WTC11 (cell line): ENCODE results near the gene FAM53C. TPM values are rescaled to one million over a fixed set of nuclear protein-coding genes. Genes with fewer than 3 reads are reported as not detected.

Experiments used
- ATAC-seq: fragments of 200-7000 bp; cut with Tn5 transposase; 2 replicates; pipeline ENCODE4 v1.10.0; 2021; ENCODE audit warnings: mild to moderate bottlenecking, moderate library complexity
- CTCF ChIA-PET: fragments of 300-600 bp; sonication (Branson Sonifier 250); formaldehyde crosslinking; loops from one replicate; lab custom pipeline; 2021; ENCODE audit warnings: antibody characterized with exemption; lab: Charles Lee
- POLR2A ChIA-PET: fragments of 350-600 bp; sonication (Branson Sonifier 250); formaldehyde crosslinking; loops from one replicate; lab custom pipeline; 2021; ENCODE audit warnings: antibody characterized with exemption; lab: Charles Lee
- DNase-seq: peaks from one replicate; pipeline ENCODE4 v3.0.0; 2021; ENCODE audit warnings: low spot score
- H3K27ac Mint-ChIP-seq: 2 replicates; pipeline ENCODE4 v1.8.0; 2021; ENCODE audit warnings: mixed read lengths
- H3K27me3 Mint-ChIP-seq: 2 replicates; pipeline ENCODE4 v1.8.0; 2021; ENCODE audit warnings: low read depth, mild to moderate bottlenecking, moderate library complexity, mixed read lengths
- H3K36me3 Mint-ChIP-seq: 2 replicates; pipeline ENCODE4 v1.8.0; 2021; ENCODE audit warnings: mixed read lengths
- H3K4me1 Mint-ChIP-seq: 2 replicates; pipeline ENCODE4 v1.8.0; 2022; ENCODE audit warnings: mixed read lengths
- H3K4me3 Mint-ChIP-seq: 2 replicates; pipeline ENCODE4 v1.8.0; 2021; ENCODE audit warnings: mild to moderate bottlenecking, moderate library complexity, mixed read lengths
- H3K9me3 Mint-ChIP-seq: 2 replicates; pipeline ENCODE4 v1.8.0; 2021; ENCODE audit warnings: mixed read lengths
- ELF4 ChIP-seq: sonication (generic); formaldehyde crosslinking; IDR thresholded peaks from 2 replicates; pipeline ENCODE4 v1.8.1; 2022; ENCODE audit warnings: low read depth, mild to moderate bottlenecking, moderate library complexity, missing genetic modification reagents
- FOXJ3 ChIP-seq: sonication (generic); formaldehyde crosslinking; IDR thresholded peaks from 2 replicates; pipeline ENCODE4 v1.9.0; 2021; ENCODE audit warnings: missing genetic modification reagents, mild to moderate bottlenecking, borderline replicate concordance
- FOXP1 ChIP-seq: sonication (generic); formaldehyde crosslinking; IDR thresholded peaks from 2 replicates; pipeline ENCODE4 v1.8.0; 2022; ENCODE audit warnings: missing genetic modification reagents, mild to moderate bottlenecking, moderate library complexity, borderline replicate concordance
- GTF2I ChIP-seq: fragments of 250-450 bp; sonication (Bioruptor Pico); conservative IDR thresholded peaks from 2 replicates; pipeline ENCODE4 v1.4.0; 2021; ENCODE audit warnings: mild to moderate bottlenecking
- JAZF1 ChIP-seq: fragments of 250-450 bp; sonication (Bioruptor Pico); IDR thresholded peaks from 2 replicates; pipeline ENCODE4 v1.9.0; 2021; ENCODE audit warnings: moderate library complexity, mild to moderate bottlenecking, inconsistent platforms
- JUN ChIP-seq: sonication (generic); formaldehyde crosslinking; IDR thresholded peaks from 2 replicates; pipeline ENCODE4 v1.8.0; 2023; ENCODE audit warnings: mild to moderate bottlenecking, missing genetic modification reagents
- MYBL2 ChIP-seq: sonication (generic); formaldehyde crosslinking; IDR thresholded peaks from 2 replicates; pipeline ENCODE4 v1.8.1; 2023; ENCODE audit warnings: mild to moderate bottlenecking, moderate library complexity, missing genetic modification reagents
- NFE2L1 ChIP-seq: sonication (generic); formaldehyde crosslinking; IDR thresholded peaks from 2 replicates; pipeline ENCODE4 v1.8.1; 2023; ENCODE audit warnings: missing genetic modification reagents
- NFYB ChIP-seq: sonication (generic); formaldehyde crosslinking; conservative IDR thresholded peaks from 2 replicates; pipeline ENCODE4 v1.8.0; 2022; ENCODE audit warnings: low read depth, missing genetic modification reagents
- RELA ChIP-seq: sonication (generic); formaldehyde crosslinking; IDR thresholded peaks from 2 replicates; pipeline ENCODE4 v1.8.1; 2022; ENCODE audit warnings: missing genetic modification reagents, mild to moderate bottlenecking, borderline replicate concordance
- RORB ChIP-seq: fragments of 250-450 bp; sonication (Bioruptor Pico); IDR thresholded peaks from 2 replicates; pipeline ENCODE4 v1.9.0; 2021; ENCODE audit warnings: mild to moderate bottlenecking
- TP53 ChIP-seq: sonication (generic); formaldehyde crosslinking; IDR thresholded peaks from 2 replicates; pipeline ENCODE4 v1.8.1; 2023; ENCODE audit warnings: mild to moderate bottlenecking, missing genetic modification reagents
- ZBTB21 ChIP-seq: sonication (generic); formaldehyde crosslinking; IDR thresholded peaks from 2 replicates; pipeline ENCODE4 v1.8.1; 2023; ENCODE audit warnings: mild to moderate bottlenecking, missing genetic modification reagents, borderline replicate concordance
- ZNF121 ChIP-seq: sonication (generic); formaldehyde crosslinking; IDR thresholded peaks from 2 replicates; pipeline ENCODE4 v1.8.0; 2023; ENCODE audit warnings: missing genetic modification reagents
- ZNF219 ChIP-seq: sonication (generic); formaldehyde crosslinking; IDR thresholded peaks from 2 replicates; pipeline ENCODE4 v1.8.0; 2023; ENCODE audit warnings: missing genetic modification reagents, mild to moderate bottlenecking, borderline replicate concordance
- ZNF232 ChIP-seq: sonication (generic); formaldehyde crosslinking; IDR thresholded peaks from 2 replicates; pipeline ENCODE4 v1.8.0; 2022; ENCODE audit warnings: mild to moderate bottlenecking, missing genetic modification reagents
- total RNA-seq: library from RNA; stranded (reverse); gene quantifications from 3 replicates; pipeline ENCODE4 v1.2.3, GENCODE V29; 2021
- TF ChIP-seq, protein P1 (sequence below): fragments of 250-450 bp; sonication (Bioruptor Pico); conservative IDR thresholded peaks from 2 replicates; pipeline ENCODE4 v1.9.0; 2021; ENCODE audit warnings: mild to moderate bottlenecking
- TF ChIP-seq, protein P2 (sequence below): sonication (generic); formaldehyde crosslinking; IDR thresholded peaks from 2 replicates; pipeline ENCODE4 v1.8.1; 2022; ENCODE audit warnings: low read depth, mild to moderate bottlenecking, moderate library complexity, missing genetic modification reagents, borderline replicate concordance
- TF ChIP-seq, protein P3 (sequence below): sonication (generic); formaldehyde crosslinking; conservative IDR thresholded peaks from 2 replicates; pipeline ENCODE4 v1.8.1; 2022; ENCODE audit warnings: mild to moderate bottlenecking, missing genetic modification reagents
- TF ChIP-seq, protein P4 (sequence below): sonication (generic); formaldehyde crosslinking; IDR thresholded peaks from 2 replicates; pipeline ENCODE4 v1.8.0; 2023; ENCODE audit warnings: missing genetic modification reagents
- TF ChIP-seq, protein P5 (sequence below): sonication (generic); formaldehyde crosslinking; IDR thresholded peaks from 2 replicates; pipeline ENCODE4 v1.8.0; 2022; ENCODE audit warnings: mild to moderate bottlenecking, missing genetic modification reagents
- TF ChIP-seq, protein P6 (sequence below): fragments of 250-450 bp; sonication (Bioruptor Pico); IDR thresholded peaks from 2 replicates; pipeline ENCODE4 v1.8.0; 2021; ENCODE audit warnings: mild to moderate bottlenecking
- TF ChIP-seq, protein P7 (sequence below): sonication (generic); formaldehyde crosslinking; IDR thresholded peaks from 2 replicates; pipeline ENCODE4 v1.8.1; 2022; ENCODE audit warnings: low read depth, missing genetic modification reagents, borderline replicate concordance
- TF ChIP-seq, protein P8 (sequence below): sonication (generic); formaldehyde crosslinking; conservative IDR thresholded peaks from 2 replicates; pipeline ENCODE4 v1.8.1; 2023; ENCODE audit warnings: mild to moderate bottlenecking, low read depth, missing genetic modification reagents, moderate library complexity

Gene FAM53C
- total RNA-seq, 1 experiment from 2014 or later: 51.3 TPM

DNA sequence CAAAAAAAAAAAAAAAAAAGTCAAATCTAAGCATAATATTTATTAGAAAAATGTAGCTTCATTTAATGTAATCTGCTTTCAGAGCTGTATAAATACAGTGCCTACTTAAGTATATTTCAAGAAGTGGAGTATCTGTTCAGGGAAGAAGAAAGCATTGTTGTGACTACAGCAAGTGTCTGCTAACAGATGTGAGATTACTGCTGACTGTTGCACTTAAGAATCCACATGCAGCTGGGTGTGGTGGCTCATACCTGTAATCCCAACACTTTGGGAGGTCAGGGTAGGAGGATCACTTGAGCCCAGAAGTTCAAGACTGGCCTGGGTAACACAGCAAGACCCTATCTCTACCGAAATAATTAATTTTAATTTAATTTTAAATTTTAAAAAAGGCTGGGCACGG, 33.4 kb downstream of the FAM53C start:
- Mint-ChIP-seq H3K4me3 (no peak overlapping the region), H3K9me3 (no peaks in the 10 kb centered on the region), H3K4me1 (no peaks in the 10 kb centered on the region), H3K27ac (no peak overlapping the region), H3K36me3 (peaks cover 19% of the 10 kb centered on the region), H3K27me3 (no peaks in the 10 kb centered on the region)
- TF ChIP-seq FOXP1 (CRISPR knock-in tag): no peak
- TF ChIP-seq RORB (CRISPR knock-in tag): no peak
- TF ChIP-seq ZNF121 (CRISPR knock-in tag): no peak
- TF ChIP-seq, protein P1, sequence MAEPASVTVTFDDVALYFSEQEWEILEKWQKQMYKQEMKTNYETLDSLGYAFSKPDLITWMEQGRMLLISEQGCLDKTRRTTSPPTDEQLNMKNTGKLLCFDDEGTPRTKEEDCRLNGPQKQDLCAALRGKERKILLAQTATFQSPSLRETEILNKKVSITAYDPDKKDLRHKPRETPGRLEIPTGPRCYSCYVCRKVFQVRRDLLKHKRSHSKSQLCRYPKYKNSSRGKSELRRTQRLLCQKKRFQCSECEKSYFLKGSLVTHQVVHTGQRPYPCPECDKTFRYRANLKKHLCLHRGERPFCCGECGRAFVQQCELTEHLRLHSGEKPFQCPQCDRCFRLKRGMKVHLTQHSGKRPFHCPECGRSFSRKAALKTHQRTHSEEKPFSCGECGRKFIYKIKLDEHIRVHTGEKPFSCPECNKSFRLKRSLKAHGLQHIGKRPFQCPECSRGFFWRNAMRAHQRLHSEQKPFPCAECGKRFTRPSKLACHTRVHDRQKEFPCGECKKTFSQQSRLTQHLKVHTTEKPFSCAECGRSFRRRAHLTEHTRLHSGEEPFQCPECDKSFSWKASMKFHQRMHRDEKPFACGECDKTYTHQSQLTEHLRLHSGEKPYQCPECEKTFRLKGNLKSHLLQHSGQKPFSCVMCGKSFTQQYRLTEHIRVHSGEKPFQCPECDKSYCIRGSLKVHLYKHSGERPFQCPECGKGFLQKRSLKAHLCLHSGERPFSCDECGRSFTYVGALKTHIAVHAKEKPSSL (CRISPR knock-in tag): no peak
- TF ChIP-seq JAZF1 (CRISPR knock-in tag): no peak
- TF ChIP-seq GTF2I (CRISPR knock-in tag): no peak
- TF ChIP-seq, protein P2, sequence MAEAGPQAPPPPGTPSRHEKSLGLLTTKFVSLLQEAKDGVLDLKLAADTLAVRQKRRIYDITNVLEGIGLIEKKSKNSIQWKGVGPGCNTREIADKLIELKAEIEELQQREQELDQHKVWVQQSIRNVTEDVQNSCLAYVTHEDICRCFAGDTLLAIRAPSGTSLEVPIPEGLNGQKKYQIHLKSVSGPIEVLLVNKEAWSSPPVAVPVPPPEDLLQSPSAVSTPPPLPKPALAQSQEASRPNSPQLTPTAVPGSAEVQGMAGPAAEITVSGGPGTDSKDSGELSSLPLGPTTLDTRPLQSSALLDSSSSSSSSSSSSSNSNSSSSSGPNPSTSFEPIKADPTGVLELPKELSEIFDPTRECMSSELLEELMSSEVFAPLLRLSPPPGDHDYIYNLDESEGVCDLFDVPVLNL: no peak
- TF ChIP-seq ZBTB21 (CRISPR knock-in tag): no peak
- TF ChIP-seq RELA: no peak
- TF ChIP-seq ELF4 (CRISPR knock-in tag): no peak
- TF ChIP-seq, protein P3, sequence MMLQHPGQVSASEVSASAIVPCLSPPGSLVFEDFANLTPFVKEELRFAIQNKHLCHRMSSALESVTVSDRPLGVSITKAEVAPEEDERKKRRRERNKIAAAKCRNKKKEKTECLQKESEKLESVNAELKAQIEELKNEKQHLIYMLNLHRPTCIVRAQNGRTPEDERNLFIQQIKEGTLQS (CRISPR knock-in tag): no peak
- TF ChIP-seq, protein P4, sequence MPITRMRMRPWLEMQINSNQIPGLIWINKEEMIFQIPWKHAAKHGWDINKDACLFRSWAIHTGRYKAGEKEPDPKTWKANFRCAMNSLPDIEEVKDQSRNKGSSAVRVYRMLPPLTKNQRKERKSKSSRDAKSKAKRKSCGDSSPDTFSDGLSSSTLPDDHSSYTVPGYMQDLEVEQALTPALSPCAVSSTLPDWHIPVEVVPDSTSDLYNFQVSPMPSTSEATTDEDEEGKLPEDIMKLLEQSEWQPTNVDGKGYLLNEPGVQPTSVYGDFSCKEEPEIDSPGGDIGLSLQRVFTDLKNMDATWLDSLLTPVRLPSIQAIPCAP: no peak
- TF ChIP-seq ZNF232: no peak
- no peak for TF ChIP-seq TP53 (CRISPR knock-in tag)
- no peak for TF ChIP-seq MYBL2 (CRISPR knock-in tag)
- TF ChIP-seq, protein P5, sequence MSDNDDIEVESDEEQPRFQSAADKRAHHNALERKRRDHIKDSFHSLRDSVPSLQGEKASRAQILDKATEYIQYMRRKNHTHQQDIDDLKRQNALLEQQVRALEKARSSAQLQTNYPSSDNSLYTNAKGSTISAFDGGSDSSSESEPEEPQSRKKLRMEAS: no peak
- no peak for TF ChIP-seq NFYB
- no peak for TF ChIP-seq NFE2L1 (CRISPR knock-in tag)
- TF ChIP-seq, protein P6, sequence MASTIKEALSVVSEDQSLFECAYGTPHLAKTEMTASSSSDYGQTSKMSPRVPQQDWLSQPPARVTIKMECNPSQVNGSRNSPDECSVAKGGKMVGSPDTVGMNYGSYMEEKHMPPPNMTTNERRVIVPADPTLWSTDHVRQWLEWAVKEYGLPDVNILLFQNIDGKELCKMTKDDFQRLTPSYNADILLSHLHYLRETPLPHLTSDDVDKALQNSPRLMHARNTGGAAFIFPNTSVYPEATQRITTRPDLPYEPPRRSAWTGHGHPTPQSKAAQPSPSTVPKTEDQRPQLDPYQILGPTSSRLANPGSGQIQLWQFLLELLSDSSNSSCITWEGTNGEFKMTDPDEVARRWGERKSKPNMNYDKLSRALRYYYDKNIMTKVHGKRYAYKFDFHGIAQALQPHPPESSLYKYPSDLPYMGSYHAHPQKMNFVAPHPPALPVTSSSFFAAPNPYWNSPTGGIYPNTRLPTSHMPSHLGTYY: no peak
- TF ChIP-seq, protein P7, sequence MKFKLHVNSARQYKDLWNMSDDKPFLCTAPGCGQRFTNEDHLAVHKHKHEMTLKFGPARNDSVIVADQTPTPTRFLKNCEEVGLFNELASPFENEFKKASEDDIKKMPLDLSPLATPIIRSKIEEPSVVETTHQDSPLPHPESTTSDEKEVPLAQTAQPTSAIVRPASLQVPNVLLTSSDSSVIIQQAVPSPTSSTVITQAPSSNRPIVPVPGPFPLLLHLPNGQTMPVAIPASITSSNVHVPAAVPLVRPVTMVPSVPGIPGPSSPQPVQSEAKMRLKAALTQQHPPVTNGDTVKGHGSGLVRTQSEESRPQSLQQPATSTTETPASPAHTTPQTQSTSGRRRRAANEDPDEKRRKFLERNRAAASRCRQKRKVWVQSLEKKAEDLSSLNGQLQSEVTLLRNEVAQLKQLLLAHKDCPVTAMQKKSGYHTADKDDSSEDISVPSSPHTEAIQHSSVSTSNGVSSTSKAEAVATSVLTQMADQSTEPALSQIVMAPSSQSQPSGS (CRISPR knock-in tag): no peak
- ChIA-PET CTCF (interaction anchor here (7.7 kb wide), 1 partner anchor 18 kb away, joined by 69 read pairs; the partner anchor contains the start of gene KDM3B), POLR2A (interaction anchor here (0.6 to 0.7 kb wide), 4 partner anchors 18 to 152 kb away, joined by 3 to 11 read pairs (median 6); no protein-coding TSS in a partner anchor)
- DNase-seq (no peak), ATAC-seq (no peak)

DNA sequence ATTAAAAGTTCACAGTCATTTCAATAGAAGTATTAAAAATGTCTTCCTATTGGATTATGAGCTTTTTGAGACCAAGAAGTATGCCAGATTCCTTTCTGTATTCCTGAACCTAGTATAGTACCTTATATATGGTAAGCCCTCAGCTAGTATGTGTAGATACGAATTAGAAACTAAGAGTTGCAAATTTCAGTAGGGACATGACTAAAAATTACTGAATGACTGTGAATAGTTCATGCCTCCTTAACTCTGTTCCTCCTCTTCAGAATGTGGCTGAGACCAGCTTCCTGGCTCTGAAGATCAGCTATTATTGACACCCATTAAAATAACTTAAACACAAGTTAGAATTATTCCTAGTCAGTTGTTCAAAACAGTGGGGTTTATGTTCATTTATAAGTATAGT, 34.2 kb downstream of the FAM53C start:
- no peak overlapping the region for H3K4me3 Mint-ChIP-seq
- POLR2A ChIA-PET: no interaction called here
- TF ChIP-seq, protein P8, sequence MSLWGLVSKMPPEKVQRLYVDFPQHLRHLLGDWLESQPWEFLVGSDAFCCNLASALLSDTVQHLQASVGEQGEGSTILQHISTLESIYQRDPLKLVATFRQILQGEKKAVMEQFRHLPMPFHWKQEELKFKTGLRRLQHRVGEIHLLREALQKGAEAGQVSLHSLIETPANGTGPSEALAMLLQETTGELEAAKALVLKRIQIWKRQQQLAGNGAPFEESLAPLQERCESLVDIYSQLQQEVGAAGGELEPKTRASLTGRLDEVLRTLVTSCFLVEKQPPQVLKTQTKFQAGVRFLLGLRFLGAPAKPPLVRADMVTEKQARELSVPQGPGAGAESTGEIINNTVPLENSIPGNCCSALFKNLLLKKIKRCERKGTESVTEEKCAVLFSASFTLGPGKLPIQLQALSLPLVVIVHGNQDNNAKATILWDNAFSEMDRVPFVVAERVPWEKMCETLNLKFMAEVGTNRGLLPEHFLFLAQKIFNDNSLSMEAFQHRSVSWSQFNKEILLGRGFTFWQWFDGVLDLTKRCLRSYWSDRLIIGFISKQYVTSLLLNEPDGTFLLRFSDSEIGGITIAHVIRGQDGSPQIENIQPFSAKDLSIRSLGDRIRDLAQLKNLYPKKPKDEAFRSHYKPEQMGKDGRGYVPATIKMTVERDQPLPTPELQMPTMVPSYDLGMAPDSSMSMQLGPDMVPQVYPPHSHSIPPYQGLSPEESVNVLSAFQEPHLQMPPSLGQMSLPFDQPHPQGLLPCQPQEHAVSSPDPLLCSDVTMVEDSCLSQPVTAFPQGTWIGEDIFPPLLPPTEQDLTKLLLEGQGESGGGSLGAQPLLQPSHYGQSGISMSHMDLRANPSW (CRISPR knock-in tag): no peak
- TF ChIP-seq ZNF219 (CRISPR knock-in tag): no peak
- TF ChIP-seq, protein P2: no peak
- no peak for TF ChIP-seq FOXJ3 (CRISPR knock-in tag)
- no peak for TF ChIP-seq JUN (CRISPR knock-in tag)

More for the DNA sequence above, 34.2 kb downstream of the FAM53C start:
- no peaks in the 10 kb centered on the region for H3K27me3 Mint-ChIP-seq
- DNase-seq: no peak
- CTCF ChIA-PET: interaction anchor here (7.7 kb wide), 1 partner anchor 19 kb away, joined by 69 read pairs; the partner anchor contains the start of gene KDM3B
- H3K36me3 Mint-ChIP-seq: peaks cover 26% of the 10 kb centered on the region
- ATAC-seq: no peak
- H3K9me3 Mint-ChIP-seq: no peaks in the 10 kb centered on the region
- H3K27ac Mint-ChIP-seq: 0 out of 2 replicates have a peak overlapping the region, but pooled peaks have one; percentile 31
- H3K4me1 Mint-ChIP-seq: no peaks in the 10 kb centered on the region
